ENCODE results near the gene IDE. TPM values are rescaled to one million over a fixed set of nuclear protein-coding genes. Genes with fewer than 3 reads are reported as not detected.

Gene IDE
- total RNA-seq, 1 experiment from 2014 or later: 66.4 TPM

GRCh38 chr10:92413519-92413918, 160.4 kb downstream of the IDE start:
- Mint-ChIP-seq H3K9me3 (ENCODE audit: unreplicated experiment) (no peaks in the 10 kb centered on the region), H3K36me3 (ENCODE audit: insufficient read depth, unreplicated experiment) (no peaks in the 10 kb centered on the region), H3K27me3 (ENCODE audit: insufficient read depth, unreplicated experiment) (no peaks in the 10 kb centered on the region), H3K27ac (ENCODE audit: low read depth, unreplicated experiment) (no peak overlapping the region), H3K4me3 (ENCODE audit: unreplicated experiment) (no peak overlapping the region), H3K4me1 (ENCODE audit: insufficient read depth, unreplicated experiment) (no peaks in the 10 kb centered on the region)
- POLR2A ChIA-PET: no interaction called here
- intact Hi-C loops (cut with micrococcal nuclease): no loop called here
- CTCF ChIA-PET: interaction anchor here (0.6 to 0.7 kb wide), 2 partner anchors 122 to 328 kb away, joined by 3 read pairs; no protein-coding TSS in a partner anchor
- no peak for DNase-seq (ENCODE audit: unreplicated experiment)
- no TSS peak for BruUV-seq (replicated peaks)
- TF ChIP-seq CTCF (IDR thresholded peaks at IDR 0.05; ENCODE audit: unreplicated experiment): no peak

GRCh38 chr10:92413011-92413410, 160.9 kb downstream of the IDE start:
- no peaks in the 10 kb centered on the region for H3K36me3 Mint-ChIP-seq (ENCODE audit: insufficient read depth, unreplicated experiment)

GRCh38 chr10:92411406-92411805, 162.5 kb downstream of the IDE start:
- BruUV-seq (replicated peaks): no TSS peak
- intact Hi-C loops (cut with micrococcal nuclease): no loop called here
- H3K27ac Mint-ChIP-seq (ENCODE audit: low read depth, unreplicated experiment): no peak overlapping the region
- no peak overlapping the region for H3K4me3 Mint-ChIP-seq (ENCODE audit: unreplicated experiment)
- ChIA-PET CTCF (interaction anchor here (0.6 kb wide), 1 partner anchor 164 kb away, joined by 3 read pairs; no protein-coding TSS in a partner anchor), POLR2A (interaction anchor here (0.7 kb wide), 1 partner anchor 9 kb away, joined by 3 read pairs; no protein-coding TSS in a partner anchor)
- H3K4me1 Mint-ChIP-seq (ENCODE audit: insufficient read depth, unreplicated experiment): peaks cover 10% of the 10 kb centered on the region
- H3K9me3 Mint-ChIP-seq (ENCODE audit: unreplicated experiment): no peaks in the 10 kb centered on the region
- TF ChIP-seq CTCF (IDR thresholded peaks at IDR 0.05; ENCODE audit: unreplicated experiment): no peak
- H3K36me3 Mint-ChIP-seq (ENCODE audit: insufficient read depth, unreplicated experiment): no peaks in the 10 kb centered on the region
- H3K27me3 Mint-ChIP-seq (ENCODE audit: insufficient read depth, unreplicated experiment): no peaks in the 10 kb centered on the region
- no peak for DNase-seq (ENCODE audit: unreplicated experiment)

More at GRCh38 chr10:92413011-92413410, 160.9 kb downstream of the IDE start:
- no peaks in the 10 kb centered on the region for H3K9me3 Mint-ChIP-seq (ENCODE audit: unreplicated experiment)
- no peak overlapping the region for H3K4me3 Mint-ChIP-seq (ENCODE audit: unreplicated experiment)
- no peaks in the 10 kb centered on the region for H3K4me1 Mint-ChIP-seq (ENCODE audit: insufficient read depth, unreplicated experiment)
- no peak for TF ChIP-seq CTCF (IDR thresholded peaks at IDR 0.05; ENCODE audit: unreplicated experiment)
- ChIA-PET CTCF (interaction anchor here (0.7 kb wide), 1 partner anchor 122 kb away, joined by 3 read pairs; no protein-coding TSS in a partner anchor), POLR2A (no interaction called here)
- DNase-seq (ENCODE audit: unreplicated experiment): no peak
- intact Hi-C loops (cut with micrococcal nuclease): no loop called here
- H3K27ac Mint-ChIP-seq (ENCODE audit: low read depth, unreplicated experiment): no peak overlapping the region
- H3K27me3 Mint-ChIP-seq (ENCODE audit: insufficient read depth, unreplicated experiment): no peaks in the 10 kb centered on the region
- BruUV-seq (replicated peaks): no TSS peak

GRCh38 chr10:92410501-92410900, 163.4 kb downstream of the IDE start:
- CTCF ChIA-PET: interaction anchor here (0.6 to 1.1 kb wide), 2 partner anchors 24 to 306 kb away, joined by 4 to 5 read pairs; no protein-coding TSS in a partner anchor
- POLR2A ChIA-PET: interaction anchor here (0.5 kb wide), 1 partner anchor 293 kb away, joined by 3 read pairs; no protein-coding TSS in a partner anchor

More at GRCh38 chr10:92410501-92410900, 163.4 kb downstream of the IDE start:
- H3K27me3 Mint-ChIP-seq (ENCODE audit: insufficient read depth, unreplicated experiment): no peaks in the 10 kb centered on the region
- no peak for TF ChIP-seq CTCF (IDR thresholded peaks at IDR 0.05; ENCODE audit: unreplicated experiment)
- no TSS peak for BruUV-seq (replicated peaks)
- no peak overlapping the region for H3K27ac Mint-ChIP-seq (ENCODE audit: low read depth, unreplicated experiment)
- H3K9me3 Mint-ChIP-seq (ENCODE audit: unreplicated experiment): no peaks in the 10 kb centered on the region
- no peaks in the 10 kb centered on the region for H3K36me3 Mint-ChIP-seq (ENCODE audit: insufficient read depth, unreplicated experiment)
- H3K4me3 Mint-ChIP-seq (ENCODE audit: unreplicated experiment): no peak overlapping the region
- peaks cover 10% of the 10 kb centered on the region for H3K4me1 Mint-ChIP-seq (ENCODE audit: insufficient read depth, unreplicated experiment)
- intact Hi-C loops (cut with micrococcal nuclease): no loop called here
- no peak for DNase-seq (ENCODE audit: unreplicated experiment)

All from MCF 10A (cell line).